ENCODE data around the gene JMJD7. TPM values are rescaled to one million over a fixed set of nuclear protein-coding genes. Genes with fewer than 3 reads are reported as not detected.

Gene JMJD7
- total RNA-seq, 2 experiments from 2014 or later = 19.5 to 22.8 TPM

GRCh38 chr15:41870689-41871081 is 42.8 kb downstream of the JMJD7 start:
- H3K27ac Mint-ChIP-seq = peak overlapping the region; percentile 89
- H3K4me1 Mint-ChIP-seq (ENCODE audit: low read depth) = peaks cover 9% of the 10 kb centered on the region
- ChIA-PET CTCF (interaction anchor here (1.1 to 1.7 kb wide), 5 partner anchors 10 to 98 kb away, joined by 3 to 8 read pairs (median 5); no protein-coding TSS in a partner anchor), POLR2A (interaction anchor here (0.7 to 1.0 kb wide), 3 partner anchors 14 to 34 kb away, joined by 3 read pairs; no protein-coding TSS in a partner anchor)
- H3K9me3 Mint-ChIP-seq (ENCODE audit: insufficient read depth) = no peaks in the 10 kb centered on the region
- DNase-seq (peak; percentile 66), ATAC-seq (peak; percentile 86)
- H3K4me3 Mint-ChIP-seq = no peak overlapping the region
- no peaks in the 10 kb centered on the region for H3K36me3 Mint-ChIP-seq (ENCODE audit: low read depth)
- no peaks in the 10 kb centered on the region for H3K27me3 Mint-ChIP-seq (ENCODE audit: low read depth)

GRCh38 chr15:41871175-41871905 is 43.4 kb downstream of the JMJD7 start:
- no peaks in the 10 kb centered on the region for H3K36me3 Mint-ChIP-seq (ENCODE audit: low read depth)
- ChIA-PET POLR2A (interaction anchor here (1.0 kb wide), 1 partner anchor 14 kb away, joined by 3 read pairs; no protein-coding TSS in a partner anchor), CTCF (interaction anchor here (1.1 to 1.7 kb wide), 4 partner anchors 24 to 98 kb away, joined by 3 to 8 read pairs (median 6); no protein-coding TSS in a partner anchor)
- H3K27me3 Mint-ChIP-seq (ENCODE audit: low read depth) = no peaks in the 10 kb centered on the region
- peak; percentile 10 for ATAC-seq
- H3K9me3 Mint-ChIP-seq (ENCODE audit: insufficient read depth) = no peaks in the 10 kb centered on the region
- H3K4me3 Mint-ChIP-seq = no peak overlapping the region
- DNase-seq = no peak
- peak overlapping the region; percentile 89 for H3K27ac Mint-ChIP-seq
- H3K4me1 Mint-ChIP-seq (ENCODE audit: low read depth) = peaks cover 9% of the 10 kb centered on the region

- H3K9me3 Mint-ChIP-seq (ENCODE audit: insufficient read depth) = no peaks in the 10 kb centered on the region
- no peaks in the 10 kb centered on the region for H3K36me3 Mint-ChIP-seq (ENCODE audit: low read depth)
- POLR2A ChIA-PET = no interaction called here
- H3K4me1 Mint-ChIP-seq (ENCODE audit: low read depth) = peaks cover 9% of the 10 kb centered on the region
- peak overlapping the region; percentile 1 for H3K27ac Mint-ChIP-seq
- no peak for ATAC-seq
- no peak for DNase-seq
- CTCF ChIA-PET = no interaction called here
- H3K27me3 Mint-ChIP-seq (ENCODE audit: low read depth) = no peaks in the 10 kb centered on the region
- no peak overlapping the region for H3K4me3 Mint-ChIP-seq
Observed at GRCh38 chr15:41872166-41872747, 44.4 kb downstream of the JMJD7 start.

- no peaks in the 10 kb centered on the region for H3K27me3 Mint-ChIP-seq (ENCODE audit: low read depth)
- peaks cover 9% of the 10 kb centered on the region for H3K4me1 Mint-ChIP-seq (ENCODE audit: low read depth)
- CTCF ChIA-PET = interaction anchor here (0.6 kb wide), 1 partner anchor 63 kb away, joined by 3 read pairs; no protein-coding TSS in a partner anchor
- ATAC-seq (no peak), DNase-seq (no peak)
- H3K4me3 Mint-ChIP-seq = no peak overlapping the region
- POLR2A ChIA-PET = no interaction called here
- no peaks in the 10 kb centered on the region for H3K9me3 Mint-ChIP-seq (ENCODE audit: insufficient read depth)
- H3K27ac Mint-ChIP-seq = no peak overlapping the region
- H3K36me3 Mint-ChIP-seq (ENCODE audit: low read depth) = no peaks in the 10 kb centered on the region
Observed at GRCh38 chr15:41873711-41874110, 45.8 kb downstream of the JMJD7 start.

- no peak overlapping the region for H3K4me3 Mint-ChIP-seq
- POLR2A ChIA-PET = no interaction called here
- H3K4me1 Mint-ChIP-seq (ENCODE audit: low read depth) = peaks cover 9% of the 10 kb centered on the region
- no peaks in the 10 kb centered on the region for H3K36me3 Mint-ChIP-seq (ENCODE audit: low read depth)
- H3K27ac Mint-ChIP-seq = no peak overlapping the region
- CTCF ChIA-PET = no interaction called here
- no peaks in the 10 kb centered on the region for H3K27me3 Mint-ChIP-seq (ENCODE audit: low read depth)
- no peak for ATAC-seq
- no peak for DNase-seq
- H3K9me3 Mint-ChIP-seq (ENCODE audit: insufficient read depth) = no peaks in the 10 kb centered on the region
Observed at GRCh38 chr15:41874736-41875135, 46.8 kb downstream of the JMJD7 start.

- no peak overlapping the region for H3K4me3 Mint-ChIP-seq
- H3K27me3 Mint-ChIP-seq (ENCODE audit: low read depth) = peaks cover 3% of the 10 kb centered on the region
- POLR2A ChIA-PET = interaction anchor here (0.6 kb wide), 1 partner anchor 15 kb away, joined by 3 read pairs; no protein-coding TSS in a partner anchor
- no peaks in the 10 kb centered on the region for H3K9me3 Mint-ChIP-seq (ENCODE audit: insufficient read depth)
- peak overlapping the region; percentile 37 for H3K27ac Mint-ChIP-seq
- peaks cover 3% of the 10 kb centered on the region for H3K4me1 Mint-ChIP-seq (ENCODE audit: low read depth)
- H3K36me3 Mint-ChIP-seq (ENCODE audit: low read depth) = no peaks in the 10 kb centered on the region
- CTCF ChIA-PET = interaction anchor here (0.8 kb wide), 1 partner anchor 16 kb away, joined by 3 read pairs; no protein-coding TSS in a partner anchor
- ATAC-seq = no peak
- DNase-seq = no peak
Observed at GRCh38 chr15:41876007-41876406, 48.1 kb downstream of the JMJD7 start.

- Mint-ChIP-seq H3K9me3 (ENCODE audit: insufficient read depth) (no peaks in the 10 kb centered on the region), H3K4me1 (ENCODE audit: low read depth) (peaks cover 6% of the 10 kb centered on the region), H3K36me3 (ENCODE audit: low read depth) (no peaks in the 10 kb centered on the region), H3K27ac (no peak overlapping the region), H3K4me3 (no peak overlapping the region), H3K27me3 (ENCODE audit: low read depth) (peaks cover 9% of the 10 kb centered on the region)
- ChIA-PET CTCF (interaction anchor here (0.8 to 1.7 kb wide), 2 partner anchors 17 to 28 kb away, joined by 3 to 4 read pairs; no protein-coding TSS in a partner anchor), POLR2A (interaction anchor here (0.6 kb wide), 1 partner anchor 14 kb away, joined by 3 read pairs; no protein-coding TSS in a partner anchor)
- ATAC-seq = no peak
- DNase-seq = no peak
Observed at GRCh38 chr15:41876689-41877088, 48.8 kb downstream of the JMJD7 start.

- H3K4me1 Mint-ChIP-seq (ENCODE audit: low read depth) = peaks cover 9% of the 10 kb centered on the region
- no peak overlapping the region for H3K27ac Mint-ChIP-seq
- no peak for DNase-seq
- H3K9me3 Mint-ChIP-seq (ENCODE audit: insufficient read depth) = no peaks in the 10 kb centered on the region
- POLR2A ChIA-PET = no interaction called here
- peaks cover 12% of the 10 kb centered on the region for H3K27me3 Mint-ChIP-seq (ENCODE audit: low read depth)
- CTCF ChIA-PET = interaction anchor here (1.7 kb wide), 1 partner anchor 27 kb away, joined by 4 read pairs; no protein-coding TSS in a partner anchor
- no peak overlapping the region for H3K4me3 Mint-ChIP-seq
- H3K36me3 Mint-ChIP-seq (ENCODE audit: low read depth) = no peaks in the 10 kb centered on the region
- ATAC-seq = no peak
Observed at GRCh38 chr15:41877631-41878354, 49.9 kb downstream of the JMJD7 start.

GRCh38 chr15:41878355-41878699 is 50.4 kb downstream of the JMJD7 start:
- ATAC-seq (no peak), DNase-seq (no peak)
- H3K4me1 Mint-ChIP-seq (ENCODE audit: low read depth) = peaks cover 9% of the 10 kb centered on the region
- peak overlapping the region; percentile 39 for H3K27ac Mint-ChIP-seq
- peaks cover 12% of the 10 kb centered on the region for H3K27me3 Mint-ChIP-seq (ENCODE audit: low read depth)
- no peaks in the 10 kb centered on the region for H3K9me3 Mint-ChIP-seq (ENCODE audit: insufficient read depth)
- CTCF ChIA-PET = no interaction called here
- POLR2A ChIA-PET = no interaction called here
- H3K36me3 Mint-ChIP-seq (ENCODE audit: low read depth) = no peaks in the 10 kb centered on the region
- H3K4me3 Mint-ChIP-seq = no peak overlapping the region

GRCh38 chr15:41879321-41879845 is 51.5 kb downstream of the JMJD7 start:
- Mint-ChIP-seq H3K36me3 (ENCODE audit: low read depth) (no peaks in the 10 kb centered on the region), H3K9me3 (ENCODE audit: insufficient read depth) (no peaks in the 10 kb centered on the region), H3K4me3 (no peak overlapping the region), H3K4me1 (ENCODE audit: low read depth) (peaks cover 9% of the 10 kb centered on the region), H3K27me3 (ENCODE audit: low read depth) (peaks cover 13% of the 10 kb centered on the region), H3K27ac (no peak overlapping the region)
- ChIA-PET POLR2A (no interaction called here), CTCF (no interaction called here)
- ATAC-seq (no peak), DNase-seq (no peak)

- H3K4me3 Mint-ChIP-seq = no peak overlapping the region
- DNase-seq (no peak), ATAC-seq (no peak)
- peaks cover 14% of the 10 kb centered on the region for H3K27me3 Mint-ChIP-seq (ENCODE audit: low read depth)
- ChIA-PET CTCF (interaction anchor here (1.3 to 1.7 kb wide), 3 partner anchors 10 to 49 kb away, joined by 4 to 5 read pairs (median 5); no protein-coding TSS in a partner anchor), POLR2A (no interaction called here)
- H3K4me1 Mint-ChIP-seq (ENCODE audit: low read depth) = peaks cover 10% of the 10 kb centered on the region
- no peak overlapping the region for H3K27ac Mint-ChIP-seq
- H3K9me3 Mint-ChIP-seq (ENCODE audit: insufficient read depth) = no peaks in the 10 kb centered on the region
- no peaks in the 10 kb centered on the region for H3K36me3 Mint-ChIP-seq (ENCODE audit: low read depth)
Observed at GRCh38 chr15:41880156-41880877, 52.4 kb downstream of the JMJD7 start.

Measured in activated CD8-positive, alpha-beta T cell treated with anti-CD3 and anti-CD28 coated beads, Interleukin-2, amount 10 ng/mL, durations not matched to agents 7 days and 5 days (primary cell).